HG02938 (cell line): ENCODE measurements around the gene OR7C1.
"Not testable (repeated sequence)": the region's sequence is repeated elsewhere in the genome, so short reads cannot be mapped to it uniquely, and the experiment has no call there.

Experiments used
- ATAC-seq: cut with Tn5 transposase; IDR thresholded peaks from one replicate; pipeline ENCODE4 v1.9.1; 2021; ENCODE audit warnings: mild to moderate bottlenecking, moderate library complexity; ENCODE audit not compliant: unreplicated experiment

The OR7C1 gene

GRCh38 chr19:14835011-14835410 lies at the start of gene OR7C1, which contains the start of gene OR7A5:
Gene OR7C1 (minus strand): TSS chr19:14835185. CDS start chr19:14800136, 35,049 bp downstream.
Gene OR7A5 (minus strand): TSS chr19:14835185. CDS start chr19:14828241, 6,944 bp downstream.
- no peak for ATAC-seq

- no peak for ATAC-seq
Observed at GRCh38 chr19:14871619-14872230, 36.7 kb upstream of the OR7C1 start.

GRCh38 chr19:14868497-14868896 lies 33.5 kb upstream of the OR7C1 start:
- ATAC-seq: no peak

GRCh38 chr19:14848822-14849221 lies 13.8 kb upstream of the OR7C1 start, which contains the start of gene OR7A10:
Gene OR7A10 (minus strand): TSS chr19:14848922. CDS start chr19:14841877, 7,045 bp downstream.
- no peak for ATAC-seq

GRCh38 chr19:14843578-14843977 lies 8.6 kb upstream of the OR7C1 start:
- ATAC-seq: no peak

- ATAC-seq: no peak
Observed at GRCh38 chr19:14843169-14843568, 8.2 kb upstream of the OR7C1 start.

GRCh38 chr19:14840206-14840605 lies 5.2 kb upstream of the OR7C1 start:
- ATAC-seq: no peak

- ATAC-seq: no peak
Observed at GRCh38 chr19:14837391-14837790, 2.4 kb upstream of the OR7C1 start.

GRCh38 chr19:14830702-14831101 lies 4.3 kb downstream of the OR7C1 start:
- no peak for ATAC-seq

- ATAC-seq: no peak
Observed at GRCh38 chr19:14826006-14826405, 9.0 kb downstream of the OR7C1 start.

GRCh38 chr19:14821937-14822336 lies 13.0 kb downstream of the OR7C1 start:
- ATAC-seq: no peak

GRCh38 chr19:14818588-14818987 lies 16.4 kb downstream of the OR7C1 start:
- no peak for ATAC-seq

GRCh38 chr19:14817052-14817451 lies 17.9 kb downstream of the OR7C1 start:
- ATAC-seq: no peak

- no peak for ATAC-seq
Observed at GRCh38 chr19:14814982-14815652, 19.9 kb downstream of the OR7C1 start.

GRCh38 chr19:14809272-14810057 lies 25.5 kb downstream of the OR7C1 start:
- ATAC-seq: no peak

- ATAC-seq: no peak
Observed at GRCh38 chr19:14804765-14805164, 30.2 kb downstream of the OR7C1 start.

- ATAC-seq: no peak
Observed at GRCh38 chr19:14798760-14799159, 36.2 kb downstream of the OR7C1 start.

- no peak for ATAC-seq
Observed at GRCh38 chr19:14796021-14796420, 39.0 kb downstream of the OR7C1 start.

- no peak for ATAC-seq
Observed at GRCh38 chr19:14795078-14795721, 39.8 kb downstream of the OR7C1 start.

- not testable (repeated sequence) for ATAC-seq
Observed at GRCh38 chr19:14792250-14792649, 42.7 kb downstream of the OR7C1 start.

- ATAC-seq: no peak
Observed at GRCh38 chr19:14786421-14786851, 48.5 kb downstream of the OR7C1 start.
